ENCODE data around the gene SDC4.

Gene SDC4

GRCh38 chr20:45345104-45345936 is 2.9 kb downstream of the SDC4 start:
- no peak for TF ChIP-seq CTCF (conservative IDR thresholded peaks at IDR 0.05)
- H3K27ac ChIP-seq: peak overlapping the region; percentile 92

- peak overlapping the region; percentile 92 for H3K27ac ChIP-seq
- TF ChIP-seq CTCF (conservative IDR thresholded peaks at IDR 0.05): no peak
Observed at GRCh38 chr20:45344168-45344860, 3.9 kb downstream of the SDC4 start.

GRCh38 chr20:45343532-45344167 is 4.6 kb downstream of the SDC4 start:
- H3K27ac ChIP-seq: peak overlapping the region; percentile 92
- TF ChIP-seq CTCF (conservative IDR thresholded peaks at IDR 0.05): no peak

GRCh38 chr20:45342855-45343531 is 5.2 kb downstream of the SDC4 start:
- H3K27ac ChIP-seq: peak overlapping the region; percentile 92
- no peak for TF ChIP-seq CTCF (conservative IDR thresholded peaks at IDR 0.05)

- H3K27ac ChIP-seq: peak overlapping the region; percentile 92
Observed at GRCh38 chr20:45341939-45342854, 6.0 kb downstream of the SDC4 start.

GRCh38 chr20:45341579-45341938 is 6.7 kb downstream of the SDC4 start:
- TF ChIP-seq CTCF (conservative IDR thresholded peaks at IDR 0.05): no peak
- peak overlapping the region; percentile 92 for H3K27ac ChIP-seq

More at GRCh38 chr20:45341939-45342854, 6.0 kb downstream of the SDC4 start:
- TF ChIP-seq CTCF (conservative IDR thresholded peaks at IDR 0.05): no peak
